Mesangial cell (primary cell): ENCODE results near the gene PCDHGA10. TPM values are rescaled to one million over a fixed set of nuclear protein-coding genes. Genes with fewer than 3 reads are reported as not detected.

Experiments
- total RNA-seq: library from RNA; depleted of rRNA; stranded (reverse); fragments of >200 nt; gene quantifications from 2 replicates; pipeline ENCODE4 v1.2.3, GENCODE V29; 2015

Gene PCDHGA10
- total RNA-seq, 1 donor from 2014 or later, result 10.5 TPM

Other genes starting within 250 kb of the PCDHGA10 start
- gene PCDHB7, start 240.3 kb upstream of the PCDHGA10 start, total RNA-seq, result 0.16 and 0.63 TPM in 2 replicates
- gene PCDHB8, start 235.2 kb upstream of the PCDHGA10 start, total RNA-seq, result 0.25 TPM in 1 of 2 replicates, not detected in the other
- gene PCDHB16, start 230.6 kb upstream of the PCDHGA10 start, total RNA-seq, result 0.16 and 0.63 TPM in 2 replicates
- gene PCDHB9, start 225.8 kb upstream of the PCDHGA10 start, total RNA-seq, result 0.25 TPM in 1 of 2 replicates, not detected in the other
- gene PCDHB10, start 220.6 kb upstream of the PCDHGA10 start, total RNA-seq, result 0.16 and 0.89 TPM in 2 replicates
- gene PCDHB11, start 213.4 kb upstream of the PCDHGA10 start, total RNA-seq, result 0.16 and 0.63 TPM in 2 replicates
- gene PCDHB12, start 204.3 kb upstream of the PCDHGA10 start, total RNA-seq, result under 0.01 and 0.25 TPM in 2 replicates
- 0.16 and 1.1 TPM in 2 replicates for gene PCDHB13, start 199.1 kb upstream of the PCDHGA10 start, total RNA-seq
- 0.16 and 0.63 TPM in 2 replicates for gene PCDHB14, start 189.6 kb upstream of the PCDHGA10 start, total RNA-seq
- gene PCDHB15, start 167.6 kb upstream of the PCDHGA10 start, total RNA-seq, result 0.16 and 1.0 TPM in 2 replicates
- 0.63 TPM in 1 of 2 replicates, not detected in the other for gene SLC25A2, start 108.9 kb upstream of the PCDHGA10 start, total RNA-seq
- 24.3 and 29.2 TPM in 2 replicates for gene TAF7, start 92.2 kb upstream of the PCDHGA10 start, total RNA-seq
- 0.33 and 0.51 TPM in 2 replicates for gene PCDHGA1, start 82.5 kb upstream of the PCDHGA10 start, total RNA-seq
- 1.1 and 4.1 TPM in 2 replicates for gene PCDHGA2, start 74.2 kb upstream of the PCDHGA10 start, total RNA-seq
- gene PCDHGA3, start 69.2 kb upstream of the PCDHGA10 start, total RNA-seq, result 0.65 and 2.5 TPM in 2 replicates
- gene PCDHGB1, start 62.9 kb upstream of the PCDHGA10 start, total RNA-seq, result 0.49 and 2.9 TPM in 2 replicates
- 0.33 and 2.2 TPM in 2 replicates for gene PCDHGA4, start 58.0 kb upstream of the PCDHGA10 start, total RNA-seq
- gene PCDHGB2, start 53.0 kb upstream of the PCDHGA10 start, total RNA-seq, result 0.65 and 2.5 TPM in 2 replicates
- 0.33 and 1.5 TPM in 2 replicates for gene PCDHGA5, start 48.8 kb upstream of the PCDHGA10 start, total RNA-seq
- gene PCDHGB3, start 42.7 kb upstream of the PCDHGA10 start, total RNA-seq, result 0.98 and 3.8 TPM in 2 replicates
- 1.6 and 5.6 TPM in 2 replicates for gene PCDHGA6, start 39.1 kb upstream of the PCDHGA10 start, total RNA-seq
- 0.49 and 4.1 TPM in 2 replicates for gene PCDHGA7, start 30.2 kb upstream of the PCDHGA10 start, total RNA-seq
- 4.2 and 7.1 TPM in 2 replicates for gene PCDHGB4, start 25.3 kb upstream of the PCDHGA10 start, total RNA-seq
- under 0.01 and 0.89 TPM in 2 replicates for gene PCDHGA8, start 20.4 kb upstream of the PCDHGA10 start, total RNA-seq
- gene PCDHGB5, start 15.0 kb upstream of the PCDHGA10 start, total RNA-seq, result 10.6 and 15.8 TPM in 2 replicates
- gene PCDHGA9, start 10.2 kb upstream of the PCDHGA10 start, total RNA-seq, result 0.98 and 6.1 TPM in 2 replicates
- 2.0 and 6.3 TPM in 2 replicates for gene PCDHGB6, start 5.0 kb upstream of the PCDHGA10 start, total RNA-seq
- 5.1 and 18.1 TPM in 2 replicates for gene PCDHGB7, start 4.7 kb downstream of the PCDHGA10 start, total RNA-seq
- gene PCDHGA11, start 8.1 kb downstream of the PCDHGA10 start, total RNA-seq, result 5.4 and 10.4 TPM in 2 replicates
- 3.4 and 13.8 TPM in 2 replicates for gene PCDHGA12, start 17.5 kb downstream of the PCDHGA10 start, total RNA-seq
- 36.5 and 60.1 TPM in 2 replicates for gene PCDHGC3, start 63.0 kb downstream of the PCDHGA10 start, total RNA-seq
- 0.38 and 0.81 TPM in 2 replicates for gene PCDHGC4, start 72.0 kb downstream of the PCDHGA10 start, total RNA-seq
- gene PCDHGC5, start 76.1 kb downstream of the PCDHGA10 start, total RNA-seq, result 0.33 and 1.4 TPM in 2 replicates
- 58.8 and 101 TPM in 2 replicates for gene DIAPH1, start 206.0 kb downstream of the PCDHGA10 start, total RNA-seq
- gene HDAC3, start 223.9 kb downstream of the PCDHGA10 start, total RNA-seq, result 48.2 and 49.1 TPM in 2 replicates
- 4.6 and 5.8 TPM in 2 replicates for gene RELL2, start 224.0 kb downstream of the PCDHGA10 start, total RNA-seq
- 11.9 and 16.1 TPM in 2 replicates for gene FCHSD1, start 238.4 kb downstream of the PCDHGA10 start, total RNA-seq